Esophagus mucosa (tissue), 1 donor: ENCODE measurements around the gene FEZF1. TPM values are rescaled to one million over a fixed set of nuclear protein-coding genes. Genes with fewer than 3 reads are reported as not detected.
A peak's percentile ranks its signal among the peaks of the same experiment; 100 is the strongest.
"Not testable (repeated sequence)": the region's sequence is repeated elsewhere in the genome, so short reads cannot be mapped to it uniquely, and the experiment has no call there.

ENCODE experiments used
- ATAC-seq: fragments of 200-7000 bp; cut with Tn5 transposase; one replicate; pipeline ENCODE4 v1.9.1; 2020
- total RNA-seq: library from RNA; stranded (reverse); gene quantifications from one replicate; pipeline ENCODE4 v1.2.4, GENCODE V29; 2023
- donor health status: DM: yes; HTN: yes; CAD: no.

FEZF1 gene
- total RNA-seq, 1 donor from 2014 or later: not detected

GRCh38 chr7:122306320-122307227 is 2.0 kb upstream of the FEZF1 start:
- ATAC-seq: no peak

- peak; percentile 27 for ATAC-seq
Observed at GRCh38 chr7:122305475-122306319, 1.1 kb upstream of the FEZF1 start.

GRCh38 chr7:122304996-122305421 is 459 bp upstream of the FEZF1 start:
- ATAC-seq: no peak

GRCh38 chr7:122303531-122304318 is 825 bp downstream of the FEZF1 start:
- ATAC-seq: no peak

- ATAC-seq: no peak
Observed at GRCh38 chr7:122302761-122303530, 1.6 kb downstream of the FEZF1 start.

- ATAC-seq: no peak
Observed at GRCh38 chr7:122301858-122302760, 2.4 kb downstream of the FEZF1 start.

- ATAC-seq: no peak
Observed at GRCh38 chr7:122300956-122301833, 3.4 kb downstream of the FEZF1 start.

GRCh38 chr7:122300211-122300932 is 4.2 kb downstream of the FEZF1 start:
- no peak for ATAC-seq

GRCh38 chr7:122299624-122300210 is 4.8 kb downstream of the FEZF1 start:
- peak; percentile 23 for ATAC-seq

GRCh38 chr7:122298618-122299017 is 5.9 kb downstream of the FEZF1 start:
- peak; percentile 67 for ATAC-seq

- no peak for ATAC-seq
Observed at GRCh38 chr7:122298131-122298530, 6.4 kb downstream of the FEZF1 start.

GRCh38 chr7:122291189-122291588 is 13.4 kb downstream of the FEZF1 start:
- no peak for ATAC-seq

- no peak for ATAC-seq
Observed at GRCh38 chr7:122290476-122290875, 14.1 kb downstream of the FEZF1 start.

GRCh38 chr7:122289426-122289825 is 15.1 kb downstream of the FEZF1 start:
- no peak for ATAC-seq

- ATAC-seq: not testable (repeated sequence)
Observed at GRCh38 chr7:122284608-122285007, 19.9 kb downstream of the FEZF1 start.

- ATAC-seq: no peak
Observed at GRCh38 chr7:122273117-122273516, 31.4 kb downstream of the FEZF1 start.

GRCh38 chr7:122269241-122269640 is 35.3 kb downstream of the FEZF1 start:
- ATAC-seq: no peak

GRCh38 chr7:122268101-122268500 is 36.4 kb downstream of the FEZF1 start:
- ATAC-seq: no peak

- no peak for ATAC-seq
Observed at GRCh38 chr7:122262246-122262645, 42.3 kb downstream of the FEZF1 start.
